Cortex of kidney (tissue), 1 donor: ENCODE measurements around the gene NRK.
"Not testable (repeated sequence)": the region's sequence is repeated elsewhere in the genome, so short reads cannot be mapped to it uniquely, and the experiment has no call there.

ENCODE experiments used
- DNase-seq: peaks from one replicate; lab custom pipeline; 2025; lab: John Stamatoyannopoulos, UW

NRK gene, protein sequence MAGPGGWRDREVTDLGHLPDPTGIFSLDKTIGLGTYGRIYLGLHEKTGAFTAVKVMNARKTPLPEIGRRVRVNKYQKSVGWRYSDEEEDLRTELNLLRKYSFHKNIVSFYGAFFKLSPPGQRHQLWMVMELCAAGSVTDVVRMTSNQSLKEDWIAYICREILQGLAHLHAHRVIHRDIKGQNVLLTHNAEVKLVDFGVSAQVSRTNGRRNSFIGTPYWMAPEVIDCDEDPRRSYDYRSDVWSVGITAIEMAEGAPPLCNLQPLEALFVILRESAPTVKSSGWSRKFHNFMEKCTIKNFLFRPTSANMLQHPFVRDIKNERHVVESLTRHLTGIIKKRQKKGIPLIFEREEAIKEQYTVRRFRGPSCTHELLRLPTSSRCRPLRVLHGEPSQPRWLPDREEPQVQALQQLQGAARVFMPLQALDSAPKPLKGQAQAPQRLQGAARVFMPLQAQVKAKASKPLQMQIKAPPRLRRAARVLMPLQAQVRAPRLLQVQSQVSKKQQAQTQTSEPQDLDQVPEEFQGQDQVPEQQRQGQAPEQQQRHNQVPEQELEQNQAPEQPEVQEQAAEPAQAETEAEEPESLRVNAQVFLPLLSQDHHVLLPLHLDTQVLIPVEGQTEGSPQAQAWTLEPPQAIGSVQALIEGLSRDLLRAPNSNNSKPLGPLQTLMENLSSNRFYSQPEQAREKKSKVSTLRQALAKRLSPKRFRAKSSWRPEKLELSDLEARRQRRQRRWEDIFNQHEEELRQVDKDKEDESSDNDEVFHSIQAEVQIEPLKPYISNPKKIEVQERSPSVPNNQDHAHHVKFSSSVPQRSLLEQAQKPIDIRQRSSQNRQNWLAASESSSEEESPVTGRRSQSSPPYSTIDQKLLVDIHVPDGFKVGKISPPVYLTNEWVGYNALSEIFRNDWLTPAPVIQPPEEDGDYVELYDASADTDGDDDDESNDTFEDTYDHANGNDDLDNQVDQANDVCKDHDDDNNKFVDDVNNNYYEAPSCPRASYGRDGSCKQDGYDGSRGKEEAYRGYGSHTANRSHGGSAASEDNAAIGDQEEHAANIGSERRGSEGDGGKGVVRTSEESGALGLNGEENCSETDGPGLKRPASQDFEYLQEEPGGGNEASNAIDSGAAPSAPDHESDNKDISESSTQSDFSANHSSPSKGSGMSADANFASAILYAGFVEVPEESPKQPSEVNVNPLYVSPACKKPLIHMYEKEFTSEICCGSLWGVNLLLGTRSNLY (N-terminal part only)

DNA sequence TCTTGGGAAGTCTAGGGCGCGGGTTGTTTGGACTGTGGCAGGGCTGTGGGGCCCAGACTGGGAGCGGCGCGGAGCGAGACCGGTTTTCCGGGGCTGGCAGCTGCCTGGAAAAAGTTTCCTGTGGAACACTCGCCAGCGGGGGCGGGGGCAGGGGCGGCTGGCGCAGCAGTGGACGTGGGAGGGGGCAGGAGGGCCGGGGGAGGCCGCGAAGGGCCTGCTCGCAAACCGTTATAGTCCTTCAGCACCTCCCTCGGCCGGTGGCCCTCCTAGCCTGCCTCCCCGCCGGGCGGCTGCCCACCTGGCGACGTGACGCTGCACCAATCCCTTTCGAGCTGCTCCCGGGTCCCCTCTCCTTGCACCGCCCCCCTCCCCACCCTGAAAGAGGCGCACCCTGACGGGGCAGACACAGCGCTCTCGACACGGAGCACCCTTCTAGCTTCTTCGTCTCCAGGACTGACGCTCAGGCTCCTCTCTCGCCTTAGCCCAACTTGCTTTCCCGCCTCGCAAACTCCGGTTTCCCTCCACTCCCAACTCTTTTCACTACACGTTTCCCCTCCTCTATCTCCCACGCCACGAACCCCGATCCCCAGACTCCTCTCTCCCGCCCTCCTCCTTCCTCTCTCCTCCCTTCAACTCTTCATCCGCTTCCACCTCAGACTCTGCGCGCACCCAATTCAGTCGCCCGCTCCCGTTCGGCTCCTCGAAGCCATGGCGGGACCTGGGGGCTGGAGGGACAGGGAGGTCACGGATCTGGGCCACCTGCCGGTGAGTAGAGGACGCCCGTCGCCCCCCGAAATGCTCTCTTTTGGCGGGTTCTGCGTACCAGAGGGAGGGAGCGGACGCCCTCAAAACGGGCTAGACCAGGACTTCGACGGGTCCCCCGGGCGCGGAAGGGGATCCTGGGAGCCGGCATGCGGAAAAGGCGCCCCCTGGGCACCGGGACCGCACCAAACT, at the start of gene NRK:
TSS of gene NRK (plus strand) at position 402 of the 954 bp plus-strand sequence. CDS start at position 709, 307 bp downstream.
- no peak for DNase-seq

DNA sequence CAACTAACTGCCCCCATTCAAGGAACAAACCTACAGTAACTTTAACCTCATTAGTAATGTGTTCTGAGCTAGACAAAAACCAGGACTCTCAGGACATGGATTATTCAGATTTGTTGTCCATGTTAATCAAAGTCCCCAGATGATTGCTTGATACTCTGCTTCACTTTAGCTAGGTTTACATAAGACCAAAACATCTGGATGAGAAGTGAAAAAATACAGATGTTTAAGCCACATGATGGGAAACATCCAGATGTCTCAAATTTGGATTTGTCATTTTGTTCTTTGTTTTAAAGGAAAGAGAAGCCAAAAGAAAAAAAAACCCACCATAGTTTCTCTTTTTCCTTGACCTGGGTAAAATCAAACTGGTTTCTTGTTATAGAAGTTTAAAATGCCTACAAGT, 48.5 kb upstream of the NRK start:
- no peak for DNase-seq

DNA sequence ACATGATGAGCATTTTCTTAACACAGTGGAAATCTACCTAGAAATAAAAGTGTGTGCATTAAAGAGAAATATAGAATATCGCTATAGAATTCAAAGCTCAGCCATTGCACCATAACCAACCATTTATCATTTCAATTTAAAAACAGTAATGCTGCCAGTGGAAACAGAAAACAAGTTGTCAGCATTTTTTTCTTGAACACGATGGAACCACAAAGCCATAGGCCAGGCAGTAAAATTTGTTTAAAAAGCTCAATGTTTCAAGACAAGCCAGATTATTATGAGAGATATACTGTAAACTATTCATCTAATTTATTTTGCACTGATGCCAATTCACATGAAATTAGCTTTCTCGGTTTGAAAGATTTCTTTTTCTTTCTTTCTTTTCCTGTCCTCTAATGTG, 46.7 kb upstream of the NRK start:
- no peak for DNase-seq

DNA sequence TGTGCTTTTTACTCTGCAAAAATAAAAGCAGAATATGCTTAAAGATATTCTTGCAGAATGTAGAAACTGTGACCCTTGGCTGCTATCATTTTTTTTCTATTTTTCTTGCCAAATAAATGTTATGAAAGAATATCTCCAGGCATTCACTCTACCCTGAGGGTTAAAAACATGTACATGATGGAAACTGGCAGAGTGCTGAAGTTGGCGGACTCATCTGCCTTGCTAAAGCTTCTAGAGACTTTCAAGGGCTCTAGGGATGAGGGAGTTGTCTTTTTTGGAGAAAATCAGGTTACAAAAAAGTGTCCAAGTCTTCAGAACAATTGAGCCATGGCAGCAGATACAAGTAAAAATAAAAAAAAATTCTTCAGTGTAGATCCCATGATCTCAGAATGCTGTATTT, 40.5 kb upstream of the NRK start:
- no peak for DNase-seq

DNA sequence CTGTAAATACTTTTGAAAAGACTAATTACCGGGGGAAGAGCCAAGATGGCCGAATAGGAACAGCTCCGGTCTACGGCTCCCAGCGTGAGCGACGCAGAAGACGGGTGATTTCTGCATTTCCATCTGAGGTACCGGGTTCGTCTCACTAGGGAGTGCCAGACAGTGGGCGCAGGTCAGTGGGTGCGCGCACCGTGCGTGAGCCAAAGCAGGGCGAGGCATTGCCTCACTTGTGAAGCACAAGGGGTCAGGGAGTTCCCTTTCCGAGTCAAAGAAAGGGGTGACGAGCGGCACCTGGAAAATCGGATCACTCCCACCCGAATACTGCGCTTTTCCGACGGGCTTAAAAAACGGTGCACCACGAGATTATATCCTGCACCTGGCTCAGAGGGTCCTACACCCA, 25.5 kb upstream of the NRK start:
- not testable (repeated sequence) for DNase-seq

DNA sequence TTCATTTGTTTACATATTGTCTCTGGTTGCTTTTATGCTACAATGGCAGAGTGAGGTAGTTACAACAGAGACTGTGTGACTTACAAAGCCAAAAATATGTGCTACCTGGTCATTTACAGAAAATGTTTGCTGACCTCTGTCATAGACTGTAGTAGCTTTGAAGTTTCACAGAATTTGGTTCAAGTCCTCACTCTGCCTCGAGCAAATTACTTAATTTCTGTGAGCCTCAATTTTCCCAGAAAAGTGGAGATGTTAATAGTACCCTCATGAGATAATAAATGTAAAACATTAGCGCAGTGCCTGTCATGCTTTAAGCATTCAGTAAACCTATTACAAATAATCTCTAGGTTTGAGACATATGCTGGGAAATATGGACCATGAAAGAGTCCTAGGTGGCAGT, 18.4 kb upstream of the NRK start:
- DNase-seq, result no peak

DNA sequence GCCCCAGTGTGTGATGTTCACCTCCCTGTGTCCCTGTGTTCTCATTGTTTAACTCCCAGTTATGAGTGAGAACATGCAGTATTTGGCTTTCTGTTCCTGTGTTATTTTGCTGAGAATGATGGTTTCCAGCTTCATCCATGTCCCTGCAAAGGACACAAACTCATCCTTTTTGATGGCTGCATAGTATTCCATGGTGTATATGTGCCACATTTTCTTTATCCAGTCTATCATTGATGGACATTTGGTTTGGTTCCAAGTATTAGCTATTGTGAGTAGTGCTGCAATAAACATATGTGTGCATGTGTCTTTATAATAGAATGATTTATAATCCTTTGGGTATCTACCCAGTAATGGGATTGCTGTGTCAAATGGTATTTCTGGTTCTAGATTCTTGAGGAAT, 16.7 kb upstream of the NRK start:
- DNase-seq, result not testable (repeated sequence)

DNA sequence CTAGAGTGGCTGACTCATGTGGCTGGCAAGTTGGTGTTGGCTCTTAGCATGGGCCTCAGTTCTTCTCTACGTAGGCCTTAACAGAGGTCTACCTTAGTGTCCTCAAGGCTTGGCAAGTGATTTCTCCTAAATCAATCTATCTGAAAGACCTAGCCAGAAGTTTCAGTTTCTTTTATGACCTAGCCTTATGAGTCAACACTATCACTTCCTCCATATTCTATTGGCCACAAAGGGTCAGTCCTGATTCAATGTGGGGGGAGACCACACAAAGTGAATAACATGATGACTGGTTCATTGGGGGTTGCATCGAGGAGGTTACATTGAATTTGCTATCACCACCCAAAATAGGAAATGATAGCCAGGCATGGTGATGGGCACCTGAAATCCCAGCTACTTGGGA, 5.8 kb upstream of the NRK start:
- no peak for DNase-seq

DNA sequence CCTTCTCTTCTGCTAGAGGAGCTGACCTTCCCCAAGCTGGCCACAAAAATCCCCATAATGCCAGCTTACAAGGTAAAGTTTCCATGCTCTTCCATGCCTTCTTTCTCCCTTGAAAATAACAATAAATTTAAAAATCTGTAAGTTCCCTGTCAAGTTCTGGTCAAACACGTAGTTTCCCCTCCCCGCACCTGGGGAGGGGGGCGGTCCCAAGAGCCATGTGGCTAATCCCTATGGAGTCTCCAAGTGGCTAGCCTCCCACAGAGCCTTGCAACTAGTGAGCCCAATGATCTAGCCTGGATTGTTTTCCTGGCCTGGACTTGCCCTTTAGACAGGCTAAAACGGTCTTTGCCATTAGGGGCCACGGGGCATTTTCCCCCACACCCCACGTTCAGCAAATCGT, 2.1 kb upstream of the NRK start:
- DNase-seq, result no peak

DNA sequence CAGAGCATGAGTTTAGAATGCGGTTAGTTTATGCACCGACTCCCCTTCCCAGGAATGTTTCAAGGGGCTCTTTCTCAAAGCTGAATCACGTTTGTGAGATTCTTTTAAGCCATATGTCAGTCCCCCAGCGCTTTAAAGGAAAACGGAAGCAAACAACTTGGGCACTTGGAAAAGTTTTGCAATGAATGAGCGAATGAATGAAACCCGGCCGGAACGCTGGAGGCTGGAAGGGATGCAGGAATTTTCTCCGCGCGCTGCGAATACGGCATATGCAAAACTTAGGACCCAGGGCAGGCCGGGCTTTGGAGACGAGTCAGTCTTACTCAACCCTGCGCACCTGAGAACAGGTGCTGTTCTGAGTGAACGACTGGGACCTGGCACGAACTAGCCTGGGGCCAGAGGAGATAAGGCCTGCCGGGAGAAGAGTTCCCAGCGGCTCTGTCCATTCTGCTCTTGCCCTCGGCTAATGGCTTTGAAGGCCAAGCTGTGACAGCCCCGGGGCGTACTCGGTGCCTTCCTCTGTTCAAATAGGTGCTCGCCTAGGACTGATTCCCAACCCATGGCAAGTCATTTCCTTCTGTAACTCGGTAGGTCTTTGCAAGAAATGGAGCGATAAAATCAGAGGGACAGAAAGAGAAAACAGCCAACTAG, 743 bp upstream of the NRK start:
- DNase-seq, result no peak

DNA sequence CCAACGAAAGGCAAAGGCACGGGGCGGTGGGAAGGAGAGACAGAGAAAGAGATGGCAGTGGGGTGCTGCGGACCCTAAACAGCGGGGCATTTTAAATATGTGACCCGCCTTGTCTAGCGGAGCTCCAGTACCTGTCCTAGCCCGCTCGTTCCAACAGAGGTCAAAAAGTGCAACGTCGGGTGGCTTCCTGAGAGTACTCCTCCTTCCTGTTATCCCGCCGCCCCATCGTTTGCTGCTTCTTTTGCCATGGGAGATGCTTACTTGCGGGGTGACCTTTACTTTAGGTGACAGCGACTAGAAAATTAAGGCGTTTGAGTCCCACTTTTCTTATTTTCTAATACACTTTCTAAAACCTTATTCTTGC, 735 bp downstream of the NRK start:
- no peak for DNase-seq

DNA sequence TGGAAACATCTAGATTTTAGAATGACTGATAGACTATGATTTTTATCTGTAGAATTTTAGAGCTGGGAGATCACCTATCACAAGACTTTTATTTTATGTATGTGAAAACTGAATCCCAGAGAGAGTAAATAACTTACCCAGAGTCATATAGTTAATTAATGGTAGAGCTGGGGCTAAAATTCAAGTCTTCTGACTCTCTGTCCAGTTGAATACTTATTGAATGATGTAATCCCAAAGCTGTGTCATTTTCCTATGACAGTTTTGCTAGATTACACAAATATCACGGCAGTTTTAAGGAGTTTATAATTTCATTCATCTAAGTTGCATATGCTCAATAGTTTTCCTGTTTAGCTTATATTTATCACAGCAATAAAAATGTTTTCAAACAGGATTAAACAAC, 6.7 kb downstream of the NRK start:
- no peak for DNase-seq

DNA sequence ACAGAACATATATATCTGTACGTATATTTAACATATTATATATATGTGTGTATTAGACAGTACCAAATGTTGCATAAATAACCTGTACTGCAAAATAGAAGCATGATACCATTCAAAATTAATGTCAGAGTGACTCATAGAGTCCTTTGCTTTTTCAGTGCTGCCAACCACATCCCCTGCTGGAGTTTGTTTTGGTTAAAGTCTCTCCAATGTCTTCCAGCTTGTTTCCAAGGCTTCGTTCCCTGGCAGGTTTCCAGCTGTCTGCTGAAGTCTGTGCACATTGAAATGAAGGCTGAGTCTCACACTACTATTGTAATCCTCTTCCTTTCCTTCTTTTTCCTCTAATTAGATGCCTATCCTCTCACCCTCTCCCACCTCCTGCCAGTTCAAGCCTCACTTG, 14.9 kb downstream of the NRK start:
- DNase-seq, result no peak

DNA sequence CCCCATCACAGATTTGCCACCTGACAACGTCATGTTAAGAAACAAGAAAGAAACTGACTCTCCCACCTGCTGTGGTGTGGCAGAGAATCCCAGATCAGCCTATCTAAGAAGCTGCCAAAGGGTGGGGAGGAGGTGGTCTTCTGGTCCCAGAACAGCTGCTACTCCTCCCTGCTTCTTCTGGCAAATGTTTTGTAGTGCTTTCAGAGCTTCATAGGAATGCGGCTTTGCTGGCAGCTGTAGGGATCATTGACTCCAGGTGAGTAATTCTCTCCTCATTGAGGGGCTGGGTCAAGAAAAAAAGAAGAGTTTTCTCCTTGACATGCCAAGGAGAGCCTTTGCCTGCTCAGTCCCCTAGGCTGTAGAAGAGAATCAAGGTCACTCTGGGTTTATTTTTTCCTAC, 23.3 kb downstream of the NRK start:
- no peak for DNase-seq

DNA sequence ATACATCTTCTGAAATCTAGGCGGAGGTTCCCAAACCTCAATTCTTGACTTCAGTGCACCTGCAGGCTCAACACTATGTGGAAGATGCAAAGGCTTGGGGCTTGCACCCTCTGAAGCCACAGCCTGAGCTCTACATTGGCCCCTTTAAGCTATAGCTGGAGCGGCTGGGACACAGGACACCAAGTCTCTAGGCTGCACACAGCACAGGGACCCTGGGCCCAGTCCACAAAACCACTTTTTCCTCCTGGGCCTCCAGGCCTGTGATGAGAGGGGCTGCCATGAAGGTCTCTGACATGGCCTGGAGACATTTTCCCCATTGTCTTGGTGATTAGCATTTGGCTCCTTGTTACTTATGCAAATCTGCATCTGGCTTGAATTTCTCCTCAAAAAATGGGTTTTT, 27.8 kb downstream of the NRK start:
- DNase-seq, result not testable (repeated sequence)

DNA sequence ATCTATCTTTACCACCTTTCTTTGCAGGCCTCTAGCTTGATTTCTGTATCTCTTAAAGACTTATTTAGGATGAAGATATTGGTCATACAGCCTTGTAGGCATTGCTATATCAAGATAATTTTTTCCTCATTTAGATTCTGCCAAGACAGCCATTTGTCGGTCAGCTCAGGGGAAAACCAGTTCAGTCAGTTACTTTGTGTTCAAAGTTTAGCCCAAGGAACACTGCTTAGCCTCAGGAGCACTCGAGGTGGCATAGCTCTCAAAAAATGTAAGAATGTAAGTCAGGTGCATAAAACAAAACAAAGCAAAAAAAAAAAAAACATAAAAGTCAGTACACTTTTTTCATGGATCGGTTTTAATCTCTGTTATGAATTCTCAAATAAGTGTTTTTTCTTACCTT, 43.4 kb downstream of the NRK start:
- no peak for DNase-seq

DNA sequence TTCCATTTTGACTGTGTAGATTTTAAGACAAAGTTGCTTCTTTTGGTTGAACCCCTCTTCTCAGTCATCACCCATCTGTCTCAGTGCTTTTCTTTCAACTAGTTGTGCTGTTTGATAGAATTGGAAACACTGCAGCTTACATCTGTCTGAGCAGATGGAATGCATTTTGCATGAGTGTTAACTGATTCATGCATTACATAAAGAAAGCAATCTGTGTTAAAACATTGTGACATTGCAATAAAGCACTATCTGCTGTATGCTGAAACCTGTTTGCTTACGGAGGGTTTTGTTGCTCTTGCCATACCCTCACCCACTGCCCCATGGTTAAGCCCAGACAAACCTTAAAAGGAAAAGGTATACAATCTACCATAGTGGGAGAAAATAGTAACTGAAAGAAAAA, 47.4 kb downstream of the NRK start:
- DNase-seq, result no peak

DNA sequence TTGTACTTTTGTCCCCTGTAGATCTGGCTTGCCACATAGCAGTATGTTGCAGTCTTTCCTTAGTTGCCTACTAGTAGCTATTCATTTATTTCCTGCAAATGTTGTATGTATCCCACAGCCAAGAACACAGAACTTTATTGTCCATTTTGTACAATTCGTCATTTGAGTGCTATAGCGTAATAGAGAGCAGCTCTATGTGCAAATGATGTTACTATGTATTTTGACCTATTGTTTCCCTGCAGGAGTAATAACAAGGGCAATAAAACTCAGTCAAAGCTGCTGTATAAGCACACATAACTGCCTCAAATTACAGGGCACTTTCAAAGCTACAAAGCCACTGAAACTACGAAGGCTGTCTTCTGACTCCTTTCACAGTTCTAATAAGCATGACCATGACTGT, 48.1 kb downstream of the NRK start:
- DNase-seq, result no peak

DNA sequence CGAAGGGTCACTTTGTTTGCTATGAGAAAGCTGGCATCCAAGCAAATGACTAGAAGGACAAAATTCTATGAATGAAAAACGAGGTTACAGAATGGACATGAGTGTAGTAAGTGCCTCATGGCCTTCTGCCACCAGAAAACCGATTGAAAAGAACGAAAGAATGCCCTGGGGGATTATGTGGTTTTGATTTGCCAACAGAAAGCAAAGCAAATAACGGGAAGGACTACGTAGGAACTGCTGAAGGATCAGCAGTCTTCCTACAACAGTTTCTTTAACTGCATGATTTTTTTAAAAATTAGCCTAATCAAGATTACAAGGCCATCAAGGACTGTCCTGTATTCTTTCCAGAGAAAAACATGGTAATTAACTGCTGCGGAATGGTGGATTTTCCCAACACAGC, 50.6 kb downstream of the NRK start:
- DNase-seq, result no peak

DNA sequence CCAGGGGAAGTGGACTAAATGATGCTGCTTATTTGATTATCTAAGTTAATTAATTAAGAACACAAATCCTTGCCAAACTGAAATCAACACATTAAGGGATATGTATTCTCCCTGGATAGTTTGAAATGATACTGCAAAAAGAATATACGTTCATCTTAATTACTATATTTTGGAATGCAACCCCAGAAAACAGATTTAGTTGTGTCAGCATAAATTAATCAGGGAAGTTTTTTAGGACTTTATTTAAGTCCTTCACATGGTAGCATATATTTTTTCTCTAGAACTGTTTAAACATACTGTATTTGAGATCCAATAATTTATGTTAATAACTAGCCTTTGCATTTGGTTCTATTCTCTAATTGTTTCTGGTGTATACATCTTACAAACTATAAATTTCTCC, 52.5 kb downstream of the NRK start:
- DNase-seq, result no peak

DNA sequence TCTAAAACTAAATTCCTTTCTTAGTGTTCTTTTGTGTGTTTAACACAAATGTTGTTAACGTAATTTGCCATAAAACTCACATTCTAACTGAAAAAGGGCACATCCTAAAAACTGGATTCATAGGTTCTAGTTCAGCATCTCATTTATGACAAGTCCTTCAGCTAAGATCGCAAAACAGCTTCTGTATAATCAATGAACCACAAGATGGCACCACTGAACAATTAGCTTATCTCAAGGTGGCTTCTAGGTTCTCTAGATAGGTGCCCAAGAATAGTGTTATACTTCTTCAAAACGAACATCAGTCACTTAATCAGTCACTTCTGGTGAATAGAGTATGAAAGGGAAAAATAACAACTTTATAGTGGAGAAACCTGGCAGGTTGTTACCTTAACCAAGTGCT, 54.3 kb downstream of the NRK start:
- DNase-seq, result no peak
